ENCODE data around the gene ELF2. TPM values are rescaled to one million over a fixed set of nuclear protein-coding genes. Genes with fewer than 3 reads are reported as not detected.

Gene ELF2
- polyA plus RNA-seq, 1 of the 3 experiments (the other 2 are of a cell fraction), result 14.0 TPM

DNA sequence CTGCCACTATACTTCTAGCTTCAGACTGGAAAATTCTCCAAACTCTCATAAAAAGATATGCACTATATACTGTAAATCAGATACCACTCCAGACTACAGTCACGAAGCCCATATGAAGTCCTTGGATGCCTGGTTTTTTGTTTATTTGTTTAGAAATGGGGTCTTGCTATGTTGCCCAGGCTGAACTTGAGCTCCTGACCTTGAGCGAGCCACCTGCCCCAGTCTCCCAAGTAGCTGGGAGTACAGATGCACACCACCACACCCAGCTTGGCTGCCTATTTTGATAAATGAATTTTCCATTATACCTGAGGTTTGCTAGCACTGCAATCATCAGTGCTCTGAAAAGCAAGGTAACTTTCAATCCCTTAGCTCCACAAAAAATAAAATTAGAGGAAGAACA is 53.1 kb downstream of the ELF2 start:
- H3K4me3 ChIP-seq (ENCODE audit: low read depth in 2 of 2, low read length in 1 of 2), result no peak overlapping the region
- H2AFZ ChIP-seq (ENCODE audit: low read depth), result no peak overlapping the region
- CTCF ChIA-PET, result interaction anchor here (1.0 to 1.6 kb wide), 3 partner anchors 11 to 94 kb away, joined by 3 to 4 read pairs (median 3); no protein-coding TSS in a partner anchor
- no peak overlapping the region for H3K27ac ChIP-seq (ENCODE audit: low read depth in 2 of 2, low read length in 1 of 2)
- POLR2A ChIA-PET, result no interaction called here
- no peaks in the 10 kb centered on the region for H4K20me1 ChIP-seq (ENCODE audit: insufficient read depth)
- no peak overlapping the region for H3K4me2 ChIP-seq
- no peak for DNase-seq
- H3K27me3 ChIP-seq (ENCODE audit: insufficient read depth), result no peaks in the 10 kb centered on the region
- no peaks in the 10 kb centered on the region for H3K9me3 ChIP-seq
- TF ChIP-seq NFIC (IDR thresholded peaks at IDR 0.05; ENCODE audit: borderline replicate concordance) (no peak), RAD21 (IDR thresholded peaks at IDR 0.05; ENCODE audit: low read length) (no peak), SMC3 (IDR thresholded peaks at IDR 0.05; ENCODE audit: low read depth, low read length) (no peak), NRF1 (IDR thresholded peaks at IDR 0.05; ENCODE audit: low read depth, low read length) (no peak), JUND (IDR thresholded peaks at IDR 0.05) (no peak), MXI1 (IDR thresholded peaks at IDR 0.05; ENCODE audit: low read depth, low read length) (no peak), EZH2phosphoT487 (IDR thresholded peaks at IDR 0.05; ENCODE audit: borderline replicate concordance, low read depth) (no peak), RCOR1 (IDR thresholded peaks at IDR 0.05; ENCODE audit: low read length) (no peak), EP300 (IDR thresholded peaks at IDR 0.05; ENCODE audit: borderline replicate concordance in 1 of 2, low read depth in 1 of 2, low read length in 1 of 2) (no peak), MEF2A (IDR thresholded peaks at IDR 0.05; ENCODE audit: borderline replicate concordance, low read depth) (no peak), FOXJ3 (CRISPR knock-in tag; IDR thresholded peaks at IDR 0.05) (no peak), SIN3A (IDR thresholded peaks at IDR 0.05; ENCODE audit: borderline replicate concordance, low read depth, low read length) (no peak), FOSL2 (IDR thresholded peaks at IDR 0.05; ENCODE audit: borderline replicate concordance, low read depth) (no peak)
- TF ChIP-seq, protein P1, sequence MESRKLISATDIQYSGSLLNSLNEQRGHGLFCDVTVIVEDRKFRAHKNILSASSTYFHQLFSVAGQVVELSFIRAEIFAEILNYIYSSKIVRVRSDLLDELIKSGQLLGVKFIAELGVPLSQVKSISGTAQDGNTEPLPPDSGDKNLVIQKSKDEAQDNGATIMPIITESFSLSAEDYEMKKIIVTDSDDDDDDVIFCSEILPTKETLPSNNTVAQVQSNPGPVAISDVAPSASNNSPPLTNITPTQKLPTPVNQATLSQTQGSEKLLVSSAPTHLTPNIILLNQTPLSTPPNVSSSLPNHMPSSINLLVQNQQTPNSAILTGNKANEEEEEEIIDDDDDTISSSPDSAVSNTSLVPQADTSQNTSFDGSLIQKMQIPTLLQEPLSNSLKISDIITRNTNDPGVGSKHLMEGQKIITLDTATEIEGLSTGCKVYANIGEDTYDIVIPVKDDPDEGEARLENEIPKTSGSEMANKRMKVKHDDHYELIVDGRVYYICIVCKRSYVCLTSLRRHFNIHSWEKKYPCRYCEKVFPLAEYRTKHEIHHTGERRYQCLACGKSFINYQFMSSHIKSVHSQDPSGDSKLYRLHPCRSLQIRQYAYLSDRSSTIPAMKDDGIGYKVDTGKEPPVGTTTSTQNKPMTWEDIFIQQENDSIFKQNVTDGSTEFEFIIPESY (IDR thresholded peaks at IDR 0.05; ENCODE audit: borderline replicate concordance, low read depth), result no peak
- TF ChIP-seq, protein P2, sequence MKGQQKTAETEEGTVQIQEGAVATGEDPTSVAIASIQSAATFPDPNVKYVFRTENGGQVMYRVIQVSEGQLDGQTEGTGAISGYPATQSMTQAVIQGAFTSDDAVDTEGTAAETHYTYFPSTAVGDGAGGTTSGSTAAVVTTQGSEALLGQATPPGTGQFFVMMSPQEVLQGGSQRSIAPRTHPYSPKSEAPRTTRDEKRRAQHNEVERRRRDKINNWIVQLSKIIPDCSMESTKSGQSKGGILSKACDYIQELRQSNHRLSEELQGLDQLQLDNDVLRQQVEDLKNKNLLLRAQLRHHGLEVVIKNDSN (IDR thresholded peaks at IDR 0.05; ENCODE audit: borderline replicate concordance, low read depth), result no peak
- TF ChIP-seq, protein P3, sequence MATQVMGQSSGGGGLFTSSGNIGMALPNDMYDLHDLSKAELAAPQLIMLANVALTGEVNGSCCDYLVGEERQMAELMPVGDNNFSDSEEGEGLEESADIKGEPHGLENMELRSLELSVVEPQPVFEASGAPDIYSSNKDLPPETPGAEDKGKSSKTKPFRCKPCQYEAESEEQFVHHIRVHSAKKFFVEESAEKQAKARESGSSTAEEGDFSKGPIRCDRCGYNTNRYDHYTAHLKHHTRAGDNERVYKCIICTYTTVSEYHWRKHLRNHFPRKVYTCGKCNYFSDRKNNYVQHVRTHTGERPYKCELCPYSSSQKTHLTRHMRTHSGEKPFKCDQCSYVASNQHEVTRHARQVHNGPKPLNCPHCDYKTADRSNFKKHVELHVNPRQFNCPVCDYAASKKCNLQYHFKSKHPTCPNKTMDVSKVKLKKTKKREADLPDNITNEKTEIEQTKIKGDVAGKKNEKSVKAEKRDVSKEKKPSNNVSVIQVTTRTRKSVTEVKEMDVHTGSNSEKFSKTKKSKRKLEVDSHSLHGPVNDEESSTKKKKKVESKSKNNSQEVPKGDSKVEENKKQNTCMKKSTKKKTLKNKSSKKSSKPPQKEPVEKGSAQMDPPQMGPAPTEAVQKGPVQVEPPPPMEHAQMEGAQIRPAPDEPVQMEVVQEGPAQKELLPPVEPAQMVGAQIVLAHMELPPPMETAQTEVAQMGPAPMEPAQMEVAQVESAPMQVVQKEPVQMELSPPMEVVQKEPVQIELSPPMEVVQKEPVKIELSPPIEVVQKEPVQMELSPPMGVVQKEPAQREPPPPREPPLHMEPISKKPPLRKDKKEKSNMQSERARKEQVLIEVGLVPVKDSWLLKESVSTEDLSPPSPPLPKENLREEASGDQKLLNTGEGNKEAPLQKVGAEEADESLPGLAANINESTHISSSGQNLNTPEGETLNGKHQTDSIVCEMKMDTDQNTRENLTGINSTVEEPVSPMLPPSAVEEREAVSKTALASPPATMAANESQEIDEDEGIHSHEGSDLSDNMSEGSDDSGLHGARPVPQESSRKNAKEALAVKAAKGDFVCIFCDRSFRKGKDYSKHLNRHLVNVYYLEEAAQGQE (IDR thresholded peaks at IDR 0.05; ENCODE audit: low read depth, low read length), result no peak
- no peak overlapping the region for H3K9ac ChIP-seq
- H3F3A ChIP-seq (replicated peaks; ENCODE audit: insufficient read depth), result no peaks in the 10 kb centered on the region
- H3K4me1 ChIP-seq (ENCODE audit: control insufficient read depth in 1 of 2, insufficient read depth in 2 of 2, low read depth in 1 of 2, low read length in 1 of 2), result no peaks in the 10 kb centered on the region
- no peaks in the 10 kb centered on the region for H3K9me2 ChIP-seq
- H3K79me2 ChIP-seq (ENCODE audit: insufficient read depth), result no peaks in the 10 kb centered on the region
- WGBS (ENCODE audit: low lambda C conversion rate), result 90% methylated on average over 2 of the region's 2 CpGs
- H3K36me3 ChIP-seq (replicated peaks in 1 of 2; ENCODE audit: control insufficient read depth in 1 of 2, insufficient read depth in 2 of 2, low read length in 1 of 2), result peaks cover 8 to 9% of the 10 kb centered on the region in 2 experiments
